Mesenchymal stem cell (in vitro differentiated cells and primary cell): ENCODE measurements around the gene ENTHD1.

Source experiments
- DNase-seq: peaks from one replicate; pipeline ENCODE4 v3.0.0-alpha.2; 2013
- H2AFZ ChIP-seq: one replicate; pipeline ENCODE4 v1.6.1; 2013; ENCODE audit warnings: low read depth, mild to moderate bottlenecking, control low read depth, inconsistent platforms, low read length, moderate library complexity
- H2AK5ac ChIP-seq: 2 replicates; pipeline ENCODE4 v1.6.1; 2013; ENCODE audit warnings: low read length, moderate library complexity, mild to moderate bottlenecking, inconsistent platforms; ENCODE audit not compliant: severe bottlenecking
- H2BK120ac ChIP-seq: one replicate; pipeline ENCODE4 v1.6.1; 2013; ENCODE audit warnings: low read depth, mild to moderate bottlenecking, inconsistent platforms, low read length, moderate library complexity
- H2BK12ac ChIP-seq, 2 experiments: one replicate each; pipeline ENCODE4 v1.6.1; 2013; ENCODE audit warnings: inconsistent platforms in 2 of 2, low read length in 2 of 2, mild to moderate bottlenecking in 2 of 2, moderate library complexity in 2 of 2, control low read depth in 1 of 2
- H2BK15ac ChIP-seq: one replicate; pipeline ENCODE4 v1.6.1; 2013; ENCODE audit warnings: mild to moderate bottlenecking, low read depth, inconsistent platforms; ENCODE audit not compliant: poor library complexity, severe bottlenecking
- H2BK5ac ChIP-seq: 2 replicates; pipeline ENCODE4 v1.6.1; 2013; ENCODE audit warnings: low read depth, mild to moderate bottlenecking, low read length, control low read depth, inconsistent platforms; ENCODE audit not compliant: poor library complexity, severe bottlenecking
- H3K14ac ChIP-seq, 2 experiments: one replicate each; pipeline ENCODE4 v1.6.1; 2013; ENCODE audit warnings: inconsistent platforms in 2 of 2, low read length in 2 of 2, control low read depth in 1 of 2, mild to moderate bottlenecking in 1 of 2, moderate library complexity in 1 of 2
- H3K18ac ChIP-seq, 2 experiments: one replicate each; pipeline ENCODE4 v1.6.1; 2013; ENCODE audit warnings: inconsistent platforms in 2 of 2, low read length in 2 of 2, control low read depth in 1 of 2, low read depth in 1 of 2, mild to moderate bottlenecking in 1 of 2
- H3K23ac ChIP-seq, 2 experiments: one replicate each; pipeline ENCODE4 v1.6.1; 2013; ENCODE audit warnings: inconsistent platforms in 2 of 2, low read length in 2 of 2, mild to moderate bottlenecking in 2 of 2, moderate library complexity in 2 of 2, control low read depth in 1 of 2
- H3K27ac ChIP-seq: 2 replicates; pipeline ENCODE4 v1.5.1; 2013; ENCODE audit warnings: mild to moderate bottlenecking, moderate library complexity, low read length, control low read depth, inconsistent platforms; ENCODE audit not compliant: poor library complexity, severe bottlenecking
- H3K27me3 ChIP-seq, 2 experiments: 2 replicates each; pipeline versions ENCODE4 v1.6.1 to v1.7.0; 2013; ENCODE audit warnings: low read length in 2 of 2, mild to moderate bottlenecking in 2 of 2, moderate library complexity in 2 of 2, control low read depth in 1 of 2, inconsistent platforms in 1 of 2; ENCODE audit not compliant: control insufficient read depth in 1 of 2, insufficient read depth in 1 of 2
- H3K36me3 ChIP-seq, 2 experiments: 2 replicates each; pipeline versions ENCODE4 v1.6.1 to v1.7.0; 2013; ENCODE audit warnings: low read length in 2 of 2, control low read depth in 1 of 2, inconsistent platforms in 1 of 2, low read depth in 1 of 2, mild to moderate bottlenecking in 1 of 2; ENCODE audit not compliant: insufficient read depth in 2 of 2, control insufficient read depth in 1 of 2
- H3K4ac ChIP-seq, 2 experiments: one replicate each; pipeline ENCODE4 v1.6.1; 2013; ENCODE audit warnings: inconsistent platforms in 2 of 2, low read length in 2 of 2, mild to moderate bottlenecking in 2 of 2, moderate library complexity in 2 of 2, control low read depth in 1 of 2, low read depth in 1 of 2
- H3K4me1 ChIP-seq: 2 replicates; pipeline ENCODE4 v1.6.1; 2013; ENCODE audit warnings: low read depth, low read length, control low read depth; ENCODE audit not compliant: control insufficient read depth, insufficient read depth
- H3K4me2 ChIP-seq: 2 replicates; pipeline ENCODE4 v1.6.1; 2013; ENCODE audit warnings: low read length, mild to moderate bottlenecking, inconsistent platforms; ENCODE audit not compliant: poor library complexity, severe bottlenecking
- H3K4me3 ChIP-seq, 2 experiments: 2 replicates each; pipeline versions ENCODE4 v1.5.1 to v1.7.0; 2013; ENCODE audit warnings: low read length in 2 of 2, mild to moderate bottlenecking in 2 of 2, control low read depth in 1 of 2, low read depth in 1 of 2; ENCODE audit not compliant: insufficient read depth in 1 of 2
- H3K79me1 ChIP-seq: replicated peaks from 2 replicates; pipeline ENCODE4 v1.6.1; 2013; ENCODE audit warnings: mild to moderate bottlenecking, control low read depth, low read length, inconsistent platforms; ENCODE audit not compliant: poor library complexity, severe bottlenecking
- H3K9ac ChIP-seq: 2 replicates; pipeline ENCODE4 v1.7.0; 2013; ENCODE audit warnings: mild to moderate bottlenecking, low read length, moderate library complexity
- H3K9me3 ChIP-seq: 2 replicates; pipeline ENCODE4 v1.7.0; 2013; ENCODE audit warnings: mild to moderate bottlenecking, low read length; ENCODE audit not compliant: control insufficient read depth
- H4K8ac ChIP-seq: one replicate; pipeline ENCODE4 v1.6.1; 2013; ENCODE audit warnings: inconsistent platforms, mild to moderate bottlenecking, low read length, moderate library complexity
- H4K91ac ChIP-seq: one replicate; pipeline ENCODE4 v1.6.1; 2013; ENCODE audit warnings: mild to moderate bottlenecking, low read length, inconsistent platforms
- WGBS: methylation state at CpG from one replicate; pipeline ENCODE4 v1.1.7; 2013; ENCODE audit warnings: mixed read lengths; 5-methylcytosine and 5-hydroxymethylcytosine counted together

ENTHD1 gene

DNA sequence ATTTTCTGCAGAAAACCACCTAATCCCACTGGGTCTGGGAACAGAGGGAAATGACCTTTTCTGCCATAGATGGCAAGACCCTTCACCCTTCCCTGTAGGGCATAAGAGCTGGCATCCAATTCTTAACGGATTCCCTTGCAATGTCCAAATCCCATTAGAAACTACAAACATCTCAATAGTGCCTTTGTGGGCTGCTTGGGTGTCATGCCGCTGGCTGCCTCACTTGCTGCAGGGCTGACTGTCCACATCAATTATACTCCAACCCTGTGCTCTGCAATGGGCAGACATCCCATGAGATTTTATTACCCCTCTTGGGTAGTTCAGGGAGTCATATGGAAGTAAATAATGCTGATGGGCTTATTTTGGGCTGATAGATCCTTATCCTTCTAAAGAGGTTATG, 14.6 kb upstream of the ENTHD1 start:
- Histone ChIP-seq H3K4me2 (no peak overlapping the region), H2BK15ac (no peak overlapping the region), H2BK12ac (no peak overlapping the region), H3K18ac (no peak overlapping the region), H3K23ac (no peak overlapping the region), H2BK5ac (no peak overlapping the region), H3K27me3 (peaks cover 27 to 34% of the 10 kb centered on the region in 2 experiments), H3K9me3 (no peaks in the 10 kb centered on the region), H3K14ac (no peak overlapping the region), H3K27ac (no peak overlapping the region), H3K4me3 (no peak overlapping the region), H2BK120ac (no peak overlapping the region), H2AK5ac (no peak overlapping the region), H3K36me3 (no peaks in the 10 kb centered on the region), H3K4me1 (no peaks in the 10 kb centered on the region), H3K79me1 (no peaks in the 10 kb centered on the region), H4K8ac (no peak overlapping the region), H3K4ac (no peak overlapping the region), H4K91ac (no peak overlapping the region), H2AFZ (no peak overlapping the region), H3K9ac (no peak overlapping the region)
- no peak for DNase-seq
- WGBS, result 92% methylated on average over 1 of the region's 2 CpGs

GRCh38 chr22:39907605-39908097, 14.1 kb upstream of the ENTHD1 start:
- Histone ChIP-seq H2AK5ac (no peak overlapping the region), H3K27me3 (peaks cover 27 to 34% of the 10 kb centered on the region in 2 experiments), H2AFZ (no peak overlapping the region), H3K4ac (no peak overlapping the region), H3K23ac (no peak overlapping the region), H4K8ac (no peak overlapping the region), H3K9ac (no peak overlapping the region), H2BK5ac (no peak overlapping the region), H2BK12ac (no peak overlapping the region), H3K27ac (no peak overlapping the region), H3K9me3 (no peaks in the 10 kb centered on the region), H2BK15ac (no peak overlapping the region), H3K79me1 (no peaks in the 10 kb centered on the region), H3K18ac (no peak overlapping the region), H3K14ac (no peak overlapping the region), H2BK120ac (no peak overlapping the region), H3K36me3 (no peaks in the 10 kb centered on the region), H3K4me1 (no peaks in the 10 kb centered on the region), H3K4me3 (no peak overlapping the region), H3K4me2 (no peak overlapping the region), H4K91ac (no peak overlapping the region)
- DNase-seq, result no peak
- WGBS, result 87% methylated on average over 7 of the region's 9 CpGs

DNA sequence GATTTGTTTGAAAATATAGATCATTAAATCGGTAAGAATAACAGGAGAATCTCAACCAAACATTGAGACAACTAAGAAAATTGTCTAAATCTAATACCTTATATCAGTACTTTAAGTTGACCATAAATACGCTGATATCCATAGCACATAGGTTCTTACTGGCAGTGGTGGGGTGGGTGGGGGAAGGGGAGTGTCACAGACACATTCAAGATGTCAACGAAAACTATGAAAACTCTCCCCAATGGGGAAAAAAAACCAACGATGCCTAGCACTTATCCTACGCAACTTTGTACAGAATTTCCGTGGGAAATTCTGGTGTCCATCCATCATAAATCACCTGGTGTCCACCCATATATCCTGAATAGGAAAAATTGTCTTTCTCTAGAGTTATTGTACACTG, 13.5 kb upstream of the ENTHD1 start:
- DNase-seq, result no peak
- 89% methylated on average over 5 of the region's 6 CpGs for WGBS

GRCh38 chr22:39906207-39906606, 12.6 kb upstream of the ENTHD1 start:
- H2BK12ac ChIP-seq, result no peak overlapping the region
- H3K36me3 ChIP-seq, result no peaks in the 10 kb centered on the region
- H3K14ac ChIP-seq, result no peak overlapping the region
- H3K4me1 ChIP-seq, result no peaks in the 10 kb centered on the region
- no peak overlapping the region for H3K4me3 ChIP-seq
- no peak overlapping the region for H2AK5ac ChIP-seq
- H3K4ac ChIP-seq, result no peak overlapping the region
- H2AFZ ChIP-seq, result no peak overlapping the region
- H2BK5ac ChIP-seq, result no peak overlapping the region
- H3K9ac ChIP-seq, result no peak overlapping the region
- H3K27ac ChIP-seq, result no peak overlapping the region
- WGBS, result no CpG with 5 or more reads among the region's 3 CpGs
- H3K9me3 ChIP-seq, result no peaks in the 10 kb centered on the region
- H2BK120ac ChIP-seq, result no peak overlapping the region
- H3K4me2 ChIP-seq, result no peak overlapping the region
- no peaks in the 10 kb centered on the region for H3K79me1 ChIP-seq
- no peak overlapping the region for H4K8ac ChIP-seq
- no peak for DNase-seq
- no peak overlapping the region for H3K18ac ChIP-seq
- peaks cover 24 to 28% of the 10 kb centered on the region in 2 experiments for H3K27me3 ChIP-seq
- no peak overlapping the region for H2BK15ac ChIP-seq
- H4K91ac ChIP-seq, result no peak overlapping the region
- no peak overlapping the region for H3K23ac ChIP-seq

More for the DNA sequence above, 13.5 kb upstream of the ENTHD1 start:
- no peaks in the 10 kb centered on the region for H3K36me3 ChIP-seq
- H3K4me3 ChIP-seq, result no peak overlapping the region
- H3K4me2 ChIP-seq, result no peak overlapping the region
- no peak overlapping the region for H3K14ac ChIP-seq
- no peak overlapping the region for H3K18ac ChIP-seq
- no peaks in the 10 kb centered on the region for H3K9me3 ChIP-seq
- H3K9ac ChIP-seq, result no peak overlapping the region
- no peak overlapping the region for H2BK12ac ChIP-seq
- peaks cover 22 to 29% of the 10 kb centered on the region in 2 experiments for H3K27me3 ChIP-seq
- no peak overlapping the region for H3K27ac ChIP-seq
- no peak overlapping the region for H2BK120ac ChIP-seq
- no peak overlapping the region for H4K8ac ChIP-seq
- H3K79me1 ChIP-seq, result no peaks in the 10 kb centered on the region
- no peak overlapping the region for H3K4ac ChIP-seq
- no peak overlapping the region for H4K91ac ChIP-seq
- H2AFZ ChIP-seq, result no peak overlapping the region
- H3K23ac ChIP-seq, result no peak overlapping the region
- no peaks in the 10 kb centered on the region for H3K4me1 ChIP-seq
- no peak overlapping the region for H2BK15ac ChIP-seq
- no peak overlapping the region for H2BK5ac ChIP-seq
- H2AK5ac ChIP-seq, result no peak overlapping the region
